GM12874 (cell line): ENCODE results near the gene TNFRSF14.

Source experiments
- CTCF ChIP-seq: IDR thresholded peaks from 2 replicates; pipeline ENCODE4 v1.5.1; 2011; ENCODE audit warnings: low read depth, mild to moderate bottlenecking, control low read depth, low read length, moderate library complexity; ENCODE audit not compliant: insufficient read depth

The TNFRSF14 gene

DNA sequence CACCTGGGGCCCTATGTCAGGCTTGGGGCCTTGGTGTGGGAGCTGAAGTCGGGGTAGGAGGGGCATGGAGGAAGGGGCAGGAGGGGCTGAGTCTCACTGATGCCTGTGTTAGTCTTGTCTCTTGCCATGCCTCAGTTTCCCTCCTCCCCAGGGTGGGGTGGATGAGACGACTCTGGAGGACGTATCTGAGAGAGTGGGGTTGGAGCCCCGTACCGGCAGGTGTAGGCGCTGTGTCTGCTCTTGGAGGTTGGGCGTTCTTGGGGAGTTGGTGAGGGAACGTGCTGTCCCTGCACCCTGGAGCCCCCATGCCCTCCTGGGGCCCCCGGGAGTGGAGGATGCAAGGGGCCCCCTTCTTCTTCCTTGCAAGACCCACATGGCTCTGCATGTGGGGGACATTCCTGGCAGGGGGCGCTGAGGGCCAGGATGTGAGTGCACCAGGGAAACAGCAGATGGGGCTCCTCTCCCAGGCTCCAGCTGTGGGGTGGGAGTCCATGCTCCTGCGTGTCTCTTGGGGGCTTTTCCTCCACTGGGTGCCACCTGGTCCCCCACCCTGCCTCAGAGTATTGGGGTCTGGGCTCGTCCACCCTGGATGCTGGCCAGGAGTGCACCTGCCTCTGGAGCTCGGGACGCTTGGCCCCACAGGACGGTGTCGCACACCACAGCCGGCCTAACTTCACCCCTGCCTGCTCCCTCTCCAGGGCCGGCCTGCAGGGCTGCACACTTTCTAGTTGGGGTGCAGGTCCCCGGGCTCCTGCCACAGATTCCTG is 1.4 kb upstream of the TNFRSF14 start:
- TF ChIP-seq CTCF = peak; percentile 76

- no peak for TF ChIP-seq CTCF
Measured at GRCh38 chr1:2555634-2556276, 416 bp upstream of the TNFRSF14 start.

GRCh38 chr1:2556678-2557481 is 709 bp downstream of the TNFRSF14 start:
- TF ChIP-seq CTCF = peak; percentile 40

DNA sequence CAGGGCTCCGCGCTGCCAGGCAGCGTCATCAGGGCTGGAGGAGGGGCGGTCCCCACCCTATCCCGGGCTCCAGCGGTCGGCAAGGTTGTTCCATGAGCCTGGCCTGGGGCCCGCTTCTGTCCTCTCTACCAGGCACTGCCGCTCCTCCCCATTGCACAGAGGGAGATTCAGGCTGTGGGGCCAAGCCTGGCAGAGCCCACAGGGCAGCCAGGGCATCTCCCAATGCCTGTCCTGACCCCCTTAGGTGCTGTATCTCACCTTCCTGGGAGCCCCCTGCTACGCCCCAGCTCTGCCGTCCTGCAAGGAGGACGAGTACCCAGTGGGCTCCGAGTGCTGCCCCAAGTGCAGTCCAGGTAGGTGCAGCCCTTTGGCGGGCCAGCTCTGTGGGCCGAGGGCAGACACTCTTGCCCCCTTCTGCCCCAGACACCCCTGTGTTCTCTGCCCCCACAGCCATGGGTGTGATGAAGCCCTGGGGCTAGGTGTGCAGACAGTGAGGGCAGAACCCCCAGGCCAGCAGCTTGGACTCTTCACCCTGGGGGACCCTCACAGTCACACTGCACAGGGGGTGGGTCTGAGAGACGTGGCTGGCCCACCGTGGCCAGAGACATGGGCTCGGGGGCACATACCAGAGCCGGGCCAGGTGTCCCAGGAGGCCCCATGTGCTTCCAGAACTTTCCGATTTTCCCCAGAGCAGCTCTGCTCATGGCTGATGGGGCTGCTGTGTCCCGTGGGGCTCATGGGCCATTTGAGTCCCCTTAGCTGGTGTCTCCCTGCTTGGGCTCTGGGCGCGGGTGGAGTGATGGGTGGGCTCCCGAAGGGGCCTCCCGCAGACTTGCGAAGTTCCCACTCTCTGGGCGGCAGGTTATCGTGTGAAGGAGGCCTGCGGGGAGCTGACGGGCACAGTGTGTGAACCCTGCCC is 1.6 kb downstream of the TNFRSF14 start:
- TF ChIP-seq CTCF = no peak

DNA sequence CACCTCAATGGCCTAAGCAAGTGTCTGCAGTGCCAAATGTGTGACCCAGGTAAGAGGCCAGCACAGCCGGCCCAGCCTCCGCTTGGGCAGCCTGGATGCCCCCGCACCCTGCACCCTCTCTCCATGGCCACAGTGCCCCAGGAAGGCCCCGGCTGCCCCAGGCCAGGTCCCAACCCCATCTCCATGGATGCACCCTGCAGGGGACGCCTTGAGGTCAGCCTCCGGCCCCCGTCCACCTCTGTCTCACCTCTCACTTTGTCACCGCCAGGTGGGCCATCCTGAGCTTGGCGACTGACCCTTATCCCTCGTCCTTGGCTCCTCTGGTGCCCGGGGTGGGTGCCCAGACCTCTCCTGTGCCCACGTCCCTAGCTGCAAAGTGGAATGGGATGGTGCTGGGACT is 2.2 kb downstream of the TNFRSF14 start:
- no peak for TF ChIP-seq CTCF

GRCh38 chr1:2558861-2559260 is 2.7 kb downstream of the TNFRSF14 start:
- no peak for TF ChIP-seq CTCF
